WTC11 (cell line): ENCODE data around the gene ACBD3.

Experiments used
- CREM ChIP-seq: sonication (generic); formaldehyde crosslinking; IDR thresholded peaks from 2 replicates; pipeline ENCODE4 v1.8.1; 2022; ENCODE audit warnings: mild to moderate bottlenecking, missing genetic modification reagents, moderate library complexity
- CTCF ChIP-seq: fragments of 200-600 bp; IDR thresholded peaks from 2 replicates; pipeline ENCODE4 v1.8.0; 2022; ENCODE audit warnings: antibody characterized with exemption
- ESRRA ChIP-seq: sonication (generic); formaldehyde crosslinking; IDR thresholded peaks from 2 replicates; pipeline ENCODE4 v1.8.1; 2022; ENCODE audit warnings: mild to moderate bottlenecking, missing genetic modification reagents, borderline replicate concordance
- HMGXB4 ChIP-seq: sonication (generic); formaldehyde crosslinking; IDR thresholded peaks from 2 replicates; pipeline ENCODE4 v1.8.1; 2023; ENCODE audit warnings: mild to moderate bottlenecking, moderate library complexity, missing genetic modification reagents
- IRF1 ChIP-seq: sonication (generic); formaldehyde crosslinking; IDR thresholded peaks from 2 replicates; pipeline ENCODE4 v1.8.0; 2023; ENCODE audit warnings: missing genetic modification reagents
- IRF2 ChIP-seq: sonication (generic); formaldehyde crosslinking; IDR thresholded peaks from 2 replicates; pipeline ENCODE4 v1.8.0; 2022; ENCODE audit warnings: low read depth, missing genetic modification reagents, borderline replicate concordance
- JUN ChIP-seq: sonication (generic); formaldehyde crosslinking; IDR thresholded peaks from 2 replicates; pipeline ENCODE4 v1.8.0; 2023; ENCODE audit warnings: mild to moderate bottlenecking, missing genetic modification reagents
- MYBL2 ChIP-seq: sonication (generic); formaldehyde crosslinking; IDR thresholded peaks from 2 replicates; pipeline ENCODE4 v1.8.1; 2023; ENCODE audit warnings: mild to moderate bottlenecking, moderate library complexity, missing genetic modification reagents
- TCF7 ChIP-seq: sonication (generic); formaldehyde crosslinking; IDR thresholded peaks from 2 replicates; pipeline ENCODE4 v1.8.0; 2022; ENCODE audit warnings: mild to moderate bottlenecking, low read depth, missing genetic modification reagents, moderate library complexity
- TF ChIP-seq, protein P1 (sequence below): sonication (generic); formaldehyde crosslinking; IDR thresholded peaks from 2 replicates; pipeline ENCODE4 v1.8.0; 2022; ENCODE audit warnings: mild to moderate bottlenecking, missing genetic modification reagents
- TF ChIP-seq, protein P2 (sequence below): sonication (generic); formaldehyde crosslinking; IDR thresholded peaks from 2 replicates; pipeline ENCODE4 v1.8.0; 2022; ENCODE audit warnings: mild to moderate bottlenecking, missing genetic modification reagents
- TF ChIP-seq, protein P3 (sequence below): sonication (generic); formaldehyde crosslinking; IDR thresholded peaks from 2 replicates; pipeline ENCODE4 v1.8.1; 2023; ENCODE audit warnings: mild to moderate bottlenecking, missing genetic modification reagents, moderate library complexity
- TF ChIP-seq, protein P4 (sequence below): sonication (generic); formaldehyde crosslinking; IDR thresholded peaks from 2 replicates; pipeline ENCODE4 v1.8.0; 2022; ENCODE audit warnings: mild to moderate bottlenecking, missing genetic modification reagents

DNA sequence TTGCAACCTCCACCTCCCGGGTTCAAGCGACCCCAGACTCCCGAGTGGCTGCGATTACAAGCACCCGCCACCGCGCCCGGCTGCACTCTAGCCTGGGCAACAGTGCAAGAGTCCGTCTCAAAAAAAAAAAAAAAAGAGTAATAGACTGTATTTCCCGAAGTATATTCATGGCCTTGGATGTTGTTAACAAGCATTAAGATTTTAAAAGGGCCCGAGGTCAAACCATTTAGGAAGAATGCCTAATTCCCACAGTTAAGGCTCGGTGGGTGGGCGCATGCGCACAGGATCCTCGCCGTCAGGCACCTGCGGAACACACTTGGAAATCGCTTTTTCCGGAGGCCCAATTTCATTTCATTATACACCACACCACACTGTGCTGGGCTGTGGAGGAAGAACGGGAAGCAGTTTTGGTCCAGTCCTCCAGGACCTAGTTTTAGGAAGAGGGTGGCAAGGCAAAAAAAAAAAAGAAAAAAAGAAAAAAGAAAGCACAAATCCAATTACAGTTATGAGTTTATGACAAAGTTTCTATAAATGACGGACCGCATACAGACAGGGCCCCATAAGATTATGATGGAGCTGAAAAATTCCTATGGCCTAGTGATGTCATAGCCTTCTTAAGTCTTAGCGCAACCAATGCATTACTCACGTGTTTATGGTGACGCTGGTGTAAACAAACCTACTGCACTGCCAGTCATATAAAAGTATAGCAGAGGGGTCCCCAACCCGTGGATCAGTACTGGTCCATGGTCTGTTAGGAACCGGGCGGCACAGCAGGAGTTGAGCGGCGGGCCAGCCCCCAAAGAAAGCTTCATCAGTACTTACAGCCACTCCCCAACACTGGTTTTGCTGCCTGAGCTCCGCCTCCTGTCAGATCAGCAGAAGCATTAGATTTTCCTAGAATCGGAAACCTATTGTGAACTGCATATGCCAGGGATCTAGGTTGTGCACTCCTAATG is 85.8 kb downstream of the ACBD3 start:
- TF ChIP-seq, protein P1, sequence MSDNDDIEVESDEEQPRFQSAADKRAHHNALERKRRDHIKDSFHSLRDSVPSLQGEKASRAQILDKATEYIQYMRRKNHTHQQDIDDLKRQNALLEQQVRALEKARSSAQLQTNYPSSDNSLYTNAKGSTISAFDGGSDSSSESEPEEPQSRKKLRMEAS (CRISPR knock-in tag) = no peak
- TF ChIP-seq MYBL2 (no peak), ESRRA (no peak), CTCF (no peak), CREM (no peak), JUN (CRISPR knock-in tag) (no peak), HMGXB4 (CRISPR knock-in tag) (no peak), IRF1 (CRISPR knock-in tag) (no peak), TCF7 (no peak), IRF2 (CRISPR knock-in tag) (no peak)
- TF ChIP-seq, protein P2, sequence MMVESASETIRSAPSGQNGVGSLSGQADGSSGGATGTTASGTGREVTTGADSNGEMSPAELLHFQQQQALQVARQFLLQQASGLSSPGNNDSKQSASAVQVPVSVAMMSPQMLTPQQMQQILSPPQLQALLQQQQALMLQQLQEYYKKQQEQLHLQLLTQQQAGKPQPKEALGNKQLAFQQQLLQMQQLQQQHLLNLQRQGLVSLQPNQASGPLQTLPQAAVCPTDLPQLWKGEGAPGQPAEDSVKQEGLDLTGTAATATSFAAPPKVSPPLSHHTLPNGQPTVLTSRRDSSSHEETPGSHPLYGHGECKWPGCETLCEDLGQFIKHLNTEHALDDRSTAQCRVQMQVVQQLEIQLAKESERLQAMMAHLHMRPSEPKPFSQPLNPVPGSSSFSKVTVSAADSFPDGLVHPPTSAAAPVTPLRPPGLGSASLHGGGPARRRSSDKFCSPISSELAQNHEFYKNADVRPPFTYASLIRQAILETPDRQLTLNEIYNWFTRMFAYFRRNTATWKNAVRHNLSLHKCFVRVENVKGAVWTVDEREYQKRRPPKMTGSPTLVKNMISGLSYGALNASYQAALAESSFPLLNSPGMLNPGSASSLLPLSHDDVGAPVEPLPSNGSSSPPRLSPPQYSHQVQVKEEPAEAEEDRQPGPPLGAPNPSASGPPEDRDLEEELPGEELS (CRISPR knock-in tag) = no peak
- TF ChIP-seq, protein P3, sequence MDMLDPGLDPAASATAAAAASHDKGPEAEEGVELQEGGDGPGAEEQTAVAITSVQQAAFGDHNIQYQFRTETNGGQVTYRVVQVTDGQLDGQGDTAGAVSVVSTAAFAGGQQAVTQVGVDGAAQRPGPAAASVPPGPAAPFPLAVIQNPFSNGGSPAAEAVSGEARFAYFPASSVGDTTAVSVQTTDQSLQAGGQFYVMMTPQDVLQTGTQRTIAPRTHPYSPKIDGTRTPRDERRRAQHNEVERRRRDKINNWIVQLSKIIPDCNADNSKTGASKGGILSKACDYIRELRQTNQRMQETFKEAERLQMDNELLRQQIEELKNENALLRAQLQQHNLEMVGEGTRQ (CRISPR knock-in tag) = no peak
- TF ChIP-seq, protein P4, sequence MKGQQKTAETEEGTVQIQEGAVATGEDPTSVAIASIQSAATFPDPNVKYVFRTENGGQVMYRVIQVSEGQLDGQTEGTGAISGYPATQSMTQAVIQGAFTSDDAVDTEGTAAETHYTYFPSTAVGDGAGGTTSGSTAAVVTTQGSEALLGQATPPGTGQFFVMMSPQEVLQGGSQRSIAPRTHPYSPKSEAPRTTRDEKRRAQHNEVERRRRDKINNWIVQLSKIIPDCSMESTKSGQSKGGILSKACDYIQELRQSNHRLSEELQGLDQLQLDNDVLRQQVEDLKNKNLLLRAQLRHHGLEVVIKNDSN (CRISPR knock-in tag) = no peak
